22Rv1 (cell line): ENCODE measurements around the gene SMAD1.

Experiments
- ZFX ChIP-seq: fragments of 450-650 bp; IDR thresholded peaks from 2 replicates; pipeline ENCODE4 v1.6.1; 2017; ENCODE audit warnings: antibody characterized with exemption, borderline replicate concordance
- TF ChIP-seq, protein P1 (sequence below): fragments of 450-650 bp; IDR thresholded peaks from 2 replicates; pipeline ENCODE4 v1.5.1; 2017; ENCODE audit warnings: mild to moderate bottlenecking

DNA sequence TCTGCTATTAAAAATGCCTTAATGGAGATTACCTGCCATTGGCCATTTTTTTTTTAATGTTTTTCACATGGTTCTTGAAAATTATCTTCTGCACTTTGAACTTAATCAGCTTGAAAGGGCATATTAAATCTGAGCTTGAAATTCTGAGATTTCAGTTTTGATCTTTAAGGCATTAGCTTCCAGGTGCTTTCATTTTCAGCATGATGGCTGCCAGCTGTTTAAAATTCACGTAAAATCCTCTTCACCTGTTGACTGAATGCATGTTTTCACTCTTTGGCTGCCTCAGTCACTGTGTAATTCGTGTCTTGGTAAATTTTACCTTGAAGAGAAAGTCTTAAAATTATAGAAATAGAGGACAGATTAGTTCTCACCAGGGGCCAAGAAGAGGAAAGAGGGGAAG lies 39.6 kb downstream of the SMAD1 start:
- TF ChIP-seq, protein P1, sequence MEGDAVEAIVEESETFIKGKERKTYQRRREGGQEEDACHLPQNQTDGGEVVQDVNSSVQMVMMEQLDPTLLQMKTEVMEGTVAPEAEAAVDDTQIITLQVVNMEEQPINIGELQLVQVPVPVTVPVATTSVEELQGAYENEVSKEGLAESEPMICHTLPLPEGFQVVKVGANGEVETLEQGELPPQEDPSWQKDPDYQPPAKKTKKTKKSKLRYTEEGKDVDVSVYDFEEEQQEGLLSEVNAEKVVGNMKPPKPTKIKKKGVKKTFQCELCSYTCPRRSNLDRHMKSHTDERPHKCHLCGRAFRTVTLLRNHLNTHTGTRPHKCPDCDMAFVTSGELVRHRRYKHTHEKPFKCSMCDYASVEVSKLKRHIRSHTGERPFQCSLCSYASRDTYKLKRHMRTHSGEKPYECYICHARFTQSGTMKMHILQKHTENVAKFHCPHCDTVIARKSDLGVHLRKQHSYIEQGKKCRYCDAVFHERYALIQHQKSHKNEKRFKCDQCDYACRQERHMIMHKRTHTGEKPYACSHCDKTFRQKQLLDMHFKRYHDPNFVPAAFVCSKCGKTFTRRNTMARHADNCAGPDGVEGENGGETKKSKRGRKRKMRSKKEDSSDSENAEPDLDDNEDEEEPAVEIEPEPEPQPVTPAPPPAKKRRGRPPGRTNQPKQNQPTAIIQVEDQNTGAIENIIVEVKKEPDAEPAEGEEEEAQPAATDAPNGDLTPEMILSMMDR = no peak
- no peak for TF ChIP-seq ZFX
